IPS-18a (cell line): ENCODE data around the gene GOSR2.

Experiments used
- H3K27ac ChIP-seq: one replicate; pipeline ENCODE4 v1.5.1; 2013; ENCODE audit warnings: low read length
- H3K27me3 ChIP-seq: one replicate; pipeline ENCODE4 v1.6.1; 2013; ENCODE audit warnings: mild to moderate bottlenecking, low read length; ENCODE audit not compliant: control insufficient read depth, insufficient read depth
- H3K36me3 ChIP-seq: one replicate; pipeline ENCODE4 v1.6.1; 2013; ENCODE audit warnings: low read depth, low read length; ENCODE audit not compliant: control insufficient read depth
- H3K4me1 ChIP-seq: one replicate; pipeline ENCODE4 v1.6.1; 2013; ENCODE audit warnings: low read depth, low read length; ENCODE audit not compliant: control insufficient read depth
- H3K4me3 ChIP-seq: one replicate; pipeline ENCODE4 v1.5.1; 2013; ENCODE audit warnings: low read length
- H3K9ac ChIP-seq: one replicate; pipeline ENCODE4 v1.6.1; 2013; ENCODE audit warnings: mild to moderate bottlenecking, low read length, moderate library complexity
- H3K9me3 ChIP-seq: one replicate; pipeline ENCODE4 v1.6.1; 2013; ENCODE audit warnings: low read depth, low read length; ENCODE audit not compliant: control insufficient read depth

GOSR2 gene

DNA sequence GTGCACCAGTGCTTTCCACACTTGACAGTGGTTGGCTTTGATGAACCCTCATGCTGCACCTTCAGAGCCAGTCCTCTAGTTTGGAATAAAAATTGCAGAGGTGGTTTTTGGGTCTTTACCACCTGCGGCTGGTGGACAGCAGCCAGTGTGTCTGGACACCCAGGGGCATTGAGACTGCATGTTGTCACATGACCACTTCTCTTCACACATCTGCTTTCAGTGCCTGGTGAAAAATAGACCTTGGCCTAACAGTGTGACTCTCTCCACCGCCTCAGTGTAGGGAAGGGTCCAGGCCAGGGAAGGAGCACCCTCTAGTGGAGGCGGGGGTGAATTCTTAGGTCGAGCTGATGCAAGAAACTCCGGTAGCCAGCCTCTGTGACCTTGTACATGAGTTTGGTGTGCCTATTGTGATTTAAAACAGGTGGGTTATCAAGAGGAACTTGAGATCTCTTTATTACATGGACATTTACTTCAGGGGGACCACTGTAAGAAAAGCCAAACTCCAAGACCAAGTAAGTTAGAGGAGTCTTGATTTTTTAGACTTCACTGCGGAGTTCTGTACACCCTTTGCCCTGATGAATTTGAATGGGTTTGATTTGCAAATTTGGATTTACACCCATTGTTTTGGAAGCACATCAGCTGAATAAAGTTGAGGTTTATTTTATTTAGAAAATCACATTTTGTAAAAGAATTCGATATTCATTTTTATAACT, 17.9 kb downstream of the GOSR2 start:
- peaks cover 45% of the 10 kb centered on the region for H3K36me3 ChIP-seq

DNA sequence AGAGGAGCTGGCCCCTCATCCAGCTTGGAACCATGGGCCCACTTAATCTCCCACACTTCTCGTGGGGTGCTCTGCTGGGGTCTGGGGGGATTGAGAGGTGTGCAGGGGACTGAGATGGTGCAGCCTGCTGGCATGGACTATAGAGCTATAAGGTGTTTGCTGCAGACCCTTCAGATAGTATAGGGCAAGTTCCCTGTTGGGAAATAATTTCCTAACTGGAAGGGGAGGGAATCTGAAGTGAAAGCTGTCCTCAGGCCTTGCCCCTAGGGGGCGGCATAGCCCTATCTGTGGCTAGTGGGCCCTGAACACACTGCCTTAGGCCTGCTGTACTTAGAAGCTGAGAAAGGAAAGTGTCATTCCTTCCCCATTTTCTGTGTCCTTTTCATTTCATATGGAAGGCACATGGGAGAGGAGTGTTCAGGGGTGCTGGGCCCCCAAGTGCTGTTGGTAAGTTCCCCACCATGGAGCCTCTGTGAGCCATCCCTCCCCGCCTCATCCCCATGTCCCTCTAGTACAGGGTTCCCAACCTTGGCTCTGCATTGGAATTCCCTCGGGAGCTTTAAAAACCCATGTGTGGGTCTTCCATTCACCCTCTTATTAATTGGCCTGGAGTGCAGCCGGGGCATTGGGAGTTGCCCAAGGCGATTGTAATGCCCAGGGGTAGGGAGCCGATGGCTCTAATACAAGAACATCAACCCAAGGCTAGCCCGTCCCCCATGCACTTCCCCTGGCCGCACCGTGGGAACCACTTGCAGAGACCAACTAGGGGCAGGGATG, 19.7 kb downstream of the GOSR2 start:
- H3K36me3 ChIP-seq, result peaks cover 28% of the 10 kb centered on the region
- no peak overlapping the region for H3K4me3 ChIP-seq
- H3K27me3 ChIP-seq, result no peaks in the 10 kb centered on the region
- H3K9me3 ChIP-seq, result no peaks in the 10 kb centered on the region
- peaks cover 15% of the 10 kb centered on the region for H3K4me1 ChIP-seq
- no peak overlapping the region for H3K9ac ChIP-seq
- H3K27ac ChIP-seq, result no peak overlapping the region

More for the DNA sequence above, 17.9 kb downstream of the GOSR2 start:
- no peak overlapping the region for H3K27ac ChIP-seq
- H3K27me3 ChIP-seq, result no peaks in the 10 kb centered on the region
- H3K4me3 ChIP-seq, result no peak overlapping the region
- H3K4me1 ChIP-seq, result peaks cover 14% of the 10 kb centered on the region
- H3K9me3 ChIP-seq, result no peaks in the 10 kb centered on the region
- no peak overlapping the region for H3K9ac ChIP-seq

DNA sequence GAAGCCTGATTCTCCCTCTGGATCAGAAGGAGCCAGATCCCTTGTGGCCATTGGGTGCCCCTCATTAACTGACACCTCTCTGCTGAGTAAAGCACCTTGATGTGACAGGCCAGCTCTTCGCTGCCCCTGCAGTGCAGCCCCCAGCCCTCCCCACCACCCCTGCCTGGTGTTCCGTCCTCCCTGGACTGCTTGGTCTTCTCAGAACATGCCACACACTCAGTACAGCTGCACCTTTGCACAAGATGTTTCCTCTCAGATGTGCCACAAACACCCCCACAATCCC, 20.2 kb downstream of the GOSR2 start:
- H3K27me3 ChIP-seq, result no peaks in the 10 kb centered on the region
- no peak overlapping the region for H3K4me3 ChIP-seq
- peaks cover 15% of the 10 kb centered on the region for H3K4me1 ChIP-seq
- no peak overlapping the region for H3K27ac ChIP-seq
- H3K36me3 ChIP-seq, result peaks cover 22% of the 10 kb centered on the region
- H3K9me3 ChIP-seq, result no peaks in the 10 kb centered on the region
- H3K9ac ChIP-seq, result no peak overlapping the region

DNA sequence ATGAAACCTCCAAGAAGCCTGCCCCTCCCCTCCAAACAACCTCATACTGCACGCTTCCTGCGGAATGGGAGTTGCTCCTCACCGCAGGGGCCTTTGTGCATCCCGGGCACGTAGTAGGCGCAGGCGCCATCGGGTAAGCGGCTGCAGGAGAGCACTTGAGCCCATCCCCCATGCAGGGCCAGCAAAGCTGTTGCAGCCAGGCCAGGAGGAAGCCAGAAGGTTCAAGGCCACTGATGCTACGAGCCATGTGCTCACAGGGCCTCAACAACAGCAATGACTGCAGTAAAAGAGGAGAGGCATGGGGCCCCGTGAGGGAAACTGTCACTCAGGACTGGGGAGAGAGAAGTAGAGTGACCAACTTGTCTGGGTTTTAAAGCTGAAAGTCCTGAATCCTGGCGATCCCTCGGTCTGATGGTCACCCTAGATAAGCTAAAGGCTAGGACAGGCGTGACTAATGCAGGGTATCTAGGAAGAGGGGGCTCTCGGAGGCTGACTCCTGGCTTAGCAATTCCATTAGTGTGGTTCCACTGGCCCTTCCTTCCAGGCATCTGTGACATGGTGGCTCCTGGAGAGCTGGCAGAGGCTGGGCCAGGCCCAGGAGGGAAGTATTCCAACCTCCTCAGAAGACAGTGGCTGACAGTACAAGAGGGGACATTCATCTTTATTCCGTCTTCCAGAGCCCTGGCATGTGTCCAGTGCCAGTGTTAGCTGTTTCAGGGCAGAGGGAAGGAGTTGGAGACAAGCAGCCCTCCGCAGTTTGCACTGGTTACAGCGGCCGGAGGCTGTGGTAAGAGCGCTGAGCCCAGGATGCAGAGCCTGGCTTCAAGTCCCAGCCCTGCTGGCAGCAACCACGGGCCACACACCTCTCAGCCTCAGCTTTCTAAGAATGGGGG, 20.8 kb downstream of the GOSR2 start:
- Histone ChIP-seq H3K9me3 (no peaks in the 10 kb centered on the region), H3K27me3 (no peaks in the 10 kb centered on the region), H3K4me3 (no peak overlapping the region), H3K4me1 (peaks cover 15% of the 10 kb centered on the region), H3K27ac (no peak overlapping the region), H3K9ac (no peak overlapping the region), H3K36me3 (peaks cover 16% of the 10 kb centered on the region)

- no peaks in the 10 kb centered on the region for H3K27me3 ChIP-seq
- no peak overlapping the region for H3K27ac ChIP-seq
- peaks cover 15% of the 10 kb centered on the region for H3K4me1 ChIP-seq
- no peak overlapping the region for H3K9ac ChIP-seq
- no peaks in the 10 kb centered on the region for H3K9me3 ChIP-seq
- no peak overlapping the region for H3K4me3 ChIP-seq
- H3K36me3 ChIP-seq, result peaks cover 5% of the 10 kb centered on the region
These were observed 22.0 kb downstream of the GOSR2 start for GRCh38 chr17:46944931-46945330.

- Histone ChIP-seq H3K9ac (no peak overlapping the region), H3K27ac (no peak overlapping the region), H3K36me3 (no peaks in the 10 kb centered on the region), H3K4me3 (no peak overlapping the region), H3K4me1 (peaks cover 15% of the 10 kb centered on the region), H3K9me3 (no peaks in the 10 kb centered on the region), H3K27me3 (no peaks in the 10 kb centered on the region)
These were observed 24.3 kb downstream of the GOSR2 start for GRCh38 chr17:46947216-46947615.

DNA sequence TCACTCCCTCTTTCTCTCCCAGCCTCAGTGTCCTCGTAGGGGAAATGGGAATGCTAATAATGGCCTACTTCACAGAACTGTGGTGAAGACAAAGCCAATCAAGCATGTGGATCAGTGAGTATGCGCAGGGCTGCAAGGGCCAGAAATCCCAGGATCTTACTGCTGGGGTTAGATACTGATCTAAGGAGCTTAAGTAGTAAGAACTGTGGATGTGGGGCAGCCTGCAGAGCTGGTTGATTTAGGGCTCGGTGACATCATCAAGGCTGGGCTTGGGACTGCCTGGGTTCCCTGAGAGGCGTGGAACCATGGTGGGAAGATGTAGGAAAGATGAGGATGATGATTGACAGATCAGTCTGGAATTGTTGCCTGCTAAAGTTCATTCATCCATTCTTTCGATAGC, 25.6 kb downstream of the GOSR2 start:
- peaks cover 6% of the 10 kb centered on the region for H3K4me1 ChIP-seq
- H3K9ac ChIP-seq, result no peak overlapping the region
- no peak overlapping the region for H3K4me3 ChIP-seq

DNA sequence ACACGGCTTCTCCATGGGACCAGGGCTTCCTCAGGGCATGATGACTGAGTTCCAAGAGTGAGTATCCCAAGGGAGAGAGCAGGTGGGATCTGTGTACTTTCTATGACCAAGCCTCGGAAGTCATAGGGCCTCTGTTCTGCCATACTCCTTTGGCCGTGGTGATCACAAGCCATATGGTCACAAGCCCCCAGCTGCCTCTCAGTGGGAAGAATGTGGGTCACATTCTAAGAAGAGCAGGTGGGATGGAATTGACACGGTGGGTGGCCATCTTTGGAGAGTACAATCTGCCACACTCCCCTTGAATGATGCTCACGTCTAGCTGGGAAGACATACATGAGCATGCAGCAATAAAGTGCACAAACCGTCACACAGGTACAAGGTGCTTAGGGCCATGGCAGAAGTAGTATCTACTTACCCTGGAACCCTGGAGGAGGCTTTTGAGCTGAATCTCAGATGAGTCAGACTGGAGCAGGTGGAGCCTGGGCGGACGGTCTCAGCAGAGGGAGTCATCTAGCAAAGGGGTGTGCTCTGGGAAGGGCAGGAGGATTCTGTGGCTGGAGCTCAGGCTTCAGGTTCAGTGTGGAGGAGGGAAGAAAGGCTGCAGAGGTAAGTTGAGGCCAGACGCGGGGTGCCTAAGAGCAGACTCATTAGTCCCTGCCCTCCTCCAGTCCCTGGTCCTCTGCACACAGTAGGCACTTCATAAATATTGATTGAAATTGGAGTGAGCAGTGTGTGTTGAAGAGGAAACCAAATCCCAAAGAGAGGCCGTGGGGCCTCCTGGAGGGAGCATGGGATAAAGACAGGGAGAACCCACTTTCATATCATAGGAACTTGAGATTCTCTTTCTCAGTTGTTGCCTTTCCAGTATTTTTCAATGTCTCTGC, 26.6 kb downstream of the GOSR2 start:
- Histone ChIP-seq H3K27ac (no peak overlapping the region), H3K9me3 (no peaks in the 10 kb centered on the region), H3K4me3 (no peak overlapping the region), H3K27me3 (no peaks in the 10 kb centered on the region), H3K4me1 (peaks cover 4% of the 10 kb centered on the region), H3K36me3 (no peaks in the 10 kb centered on the region), H3K9ac (no peak overlapping the region)

More for the DNA sequence above, 25.6 kb downstream of the GOSR2 start:
- H3K36me3 ChIP-seq, result no peaks in the 10 kb centered on the region
- H3K27ac ChIP-seq, result no peak overlapping the region
- H3K9me3 ChIP-seq, result no peaks in the 10 kb centered on the region
- no peaks in the 10 kb centered on the region for H3K27me3 ChIP-seq

GRCh38 chr17:46950342-46950996, 27.5 kb downstream of the GOSR2 start:
- Histone ChIP-seq H3K9ac (no peak overlapping the region), H3K9me3 (no peaks in the 10 kb centered on the region), H3K4me3 (no peak overlapping the region), H3K27ac (no peak overlapping the region), H3K36me3 (no peaks in the 10 kb centered on the region), H3K4me1 (peaks cover 4% of the 10 kb centered on the region), H3K27me3 (no peaks in the 10 kb centered on the region)

- Histone ChIP-seq H3K9ac (no peak overlapping the region), H3K27ac (no peak overlapping the region), H3K9me3 (no peaks in the 10 kb centered on the region), H3K36me3 (no peaks in the 10 kb centered on the region), H3K4me3 (no peak overlapping the region), H3K4me1 (no peaks in the 10 kb centered on the region), H3K27me3 (no peaks in the 10 kb centered on the region)
These were observed 28.1 kb downstream of the GOSR2 start for GRCh38 chr17:46950997-46951621.
